ENCODE data around the gene HOXC4.

DNA sequence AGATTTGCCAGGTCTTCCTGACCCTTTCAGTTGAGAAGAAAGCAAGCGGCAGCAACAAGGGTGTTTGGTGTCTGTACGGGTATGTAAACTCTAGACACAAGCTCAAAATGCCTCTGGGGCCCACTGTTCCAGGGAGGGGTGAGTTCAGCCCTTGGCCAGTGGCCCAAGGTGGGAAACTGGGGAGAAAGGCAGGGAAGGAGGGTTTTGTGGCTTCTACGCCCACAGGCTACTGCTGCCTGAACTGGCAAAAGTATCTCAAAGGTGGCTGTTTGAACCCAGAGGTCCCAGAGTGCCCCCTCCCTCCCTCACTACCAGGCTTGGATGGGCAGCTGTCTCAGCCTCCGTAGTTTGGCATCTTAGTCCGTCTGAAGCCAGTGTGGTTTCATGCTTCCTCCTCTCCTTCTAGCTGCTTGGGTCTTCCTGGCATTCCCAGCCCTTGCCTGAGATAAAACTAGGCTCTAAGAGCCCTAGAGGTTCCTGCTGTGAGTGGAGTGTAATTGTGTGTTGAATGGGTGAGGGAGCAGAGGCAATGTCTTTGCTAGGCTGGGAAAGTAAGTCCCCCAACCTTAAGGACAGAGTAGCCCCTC, 15.3 kb upstream of the HOXC4 start:
- TF ChIP-seq, protein P1, sequence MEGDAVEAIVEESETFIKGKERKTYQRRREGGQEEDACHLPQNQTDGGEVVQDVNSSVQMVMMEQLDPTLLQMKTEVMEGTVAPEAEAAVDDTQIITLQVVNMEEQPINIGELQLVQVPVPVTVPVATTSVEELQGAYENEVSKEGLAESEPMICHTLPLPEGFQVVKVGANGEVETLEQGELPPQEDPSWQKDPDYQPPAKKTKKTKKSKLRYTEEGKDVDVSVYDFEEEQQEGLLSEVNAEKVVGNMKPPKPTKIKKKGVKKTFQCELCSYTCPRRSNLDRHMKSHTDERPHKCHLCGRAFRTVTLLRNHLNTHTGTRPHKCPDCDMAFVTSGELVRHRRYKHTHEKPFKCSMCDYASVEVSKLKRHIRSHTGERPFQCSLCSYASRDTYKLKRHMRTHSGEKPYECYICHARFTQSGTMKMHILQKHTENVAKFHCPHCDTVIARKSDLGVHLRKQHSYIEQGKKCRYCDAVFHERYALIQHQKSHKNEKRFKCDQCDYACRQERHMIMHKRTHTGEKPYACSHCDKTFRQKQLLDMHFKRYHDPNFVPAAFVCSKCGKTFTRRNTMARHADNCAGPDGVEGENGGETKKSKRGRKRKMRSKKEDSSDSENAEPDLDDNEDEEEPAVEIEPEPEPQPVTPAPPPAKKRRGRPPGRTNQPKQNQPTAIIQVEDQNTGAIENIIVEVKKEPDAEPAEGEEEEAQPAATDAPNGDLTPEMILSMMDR (IDR thresholded peaks at IDR 0.05) = no peak
- TF ChIP-seq POLR2A (IDR thresholded peaks at IDR 0.05) = no peak
